Measurements from ENCODE around the gene IFIT1.

- TF ChIP-seq CTCF (conservative IDR thresholded peaks at IDR 0.05 in 1 of 2, IDR thresholded peaks at IDR 0.05 in 1 of 2; ENCODE audit: extremely low read depth in 1 of 2, insufficient read depth in 1 of 2, low read depth in 1 of 2, low read length in 2 of 2) (no peak), EZH2 (IDR thresholded peaks at IDR 0.05; ENCODE audit: borderline replicate concordance, low read length) (no peak)
These were observed 1.8 kb upstream of the IFIT1 start for GRCh38 chr10:89390476-89391225.
